Mesenchymal stem cell (in vitro differentiated cells and primary cell): ENCODE measurements around the gene MFRP.

Experiments used
- DNase-seq: peaks from one replicate; pipeline ENCODE4 v3.0.0-alpha.2; 2013
- H2AFZ ChIP-seq: one replicate; pipeline ENCODE4 v1.6.1; 2013; ENCODE audit warnings: low read depth, mild to moderate bottlenecking, control low read depth, inconsistent platforms, low read length, moderate library complexity
- H2AK5ac ChIP-seq: 2 replicates; pipeline ENCODE4 v1.6.1; 2013; ENCODE audit warnings: low read length, moderate library complexity, mild to moderate bottlenecking, inconsistent platforms; ENCODE audit not compliant: severe bottlenecking
- H2BK120ac ChIP-seq: one replicate; pipeline ENCODE4 v1.6.1; 2013; ENCODE audit warnings: low read depth, mild to moderate bottlenecking, inconsistent platforms, low read length, moderate library complexity
- H2BK12ac ChIP-seq, 2 experiments: one replicate each; pipeline ENCODE4 v1.6.1; 2013; ENCODE audit warnings: inconsistent platforms in 2 of 2, low read length in 2 of 2, mild to moderate bottlenecking in 2 of 2, moderate library complexity in 2 of 2, control low read depth in 1 of 2
- H2BK15ac ChIP-seq: one replicate; pipeline ENCODE4 v1.6.1; 2013; ENCODE audit warnings: mild to moderate bottlenecking, low read depth, inconsistent platforms; ENCODE audit not compliant: poor library complexity, severe bottlenecking
- H2BK5ac ChIP-seq: 2 replicates; pipeline ENCODE4 v1.6.1; 2013; ENCODE audit warnings: low read depth, mild to moderate bottlenecking, low read length, control low read depth, inconsistent platforms; ENCODE audit not compliant: poor library complexity, severe bottlenecking
- H3K14ac ChIP-seq, 2 experiments: one replicate each; pipeline ENCODE4 v1.6.1; 2013; ENCODE audit warnings: inconsistent platforms in 2 of 2, low read length in 2 of 2, control low read depth in 1 of 2, mild to moderate bottlenecking in 1 of 2, moderate library complexity in 1 of 2
- H3K18ac ChIP-seq, 2 experiments: one replicate each; pipeline ENCODE4 v1.6.1; 2013; ENCODE audit warnings: inconsistent platforms in 2 of 2, low read length in 2 of 2, control low read depth in 1 of 2, low read depth in 1 of 2, mild to moderate bottlenecking in 1 of 2
- H3K23ac ChIP-seq, 2 experiments: one replicate each; pipeline ENCODE4 v1.6.1; 2013; ENCODE audit warnings: inconsistent platforms in 2 of 2, low read length in 2 of 2, mild to moderate bottlenecking in 2 of 2, moderate library complexity in 2 of 2, control low read depth in 1 of 2
- H3K27ac ChIP-seq: 2 replicates; pipeline ENCODE4 v1.5.1; 2013; ENCODE audit warnings: mild to moderate bottlenecking, moderate library complexity, low read length, control low read depth, inconsistent platforms; ENCODE audit not compliant: poor library complexity, severe bottlenecking
- H3K27me3 ChIP-seq, 2 experiments: 2 replicates each; pipeline versions ENCODE4 v1.6.1 to v1.7.0; 2013; ENCODE audit warnings: low read length in 2 of 2, mild to moderate bottlenecking in 2 of 2, moderate library complexity in 2 of 2, control low read depth in 1 of 2, inconsistent platforms in 1 of 2; ENCODE audit not compliant: control insufficient read depth in 1 of 2, insufficient read depth in 1 of 2
- H3K36me3 ChIP-seq, 2 experiments: 2 replicates each; pipeline versions ENCODE4 v1.6.1 to v1.7.0; 2013; ENCODE audit warnings: low read length in 2 of 2, control low read depth in 1 of 2, inconsistent platforms in 1 of 2, low read depth in 1 of 2, mild to moderate bottlenecking in 1 of 2; ENCODE audit not compliant: insufficient read depth in 2 of 2, control insufficient read depth in 1 of 2
- H3K4ac ChIP-seq, 2 experiments: one replicate each; pipeline ENCODE4 v1.6.1; 2013; ENCODE audit warnings: inconsistent platforms in 2 of 2, low read length in 2 of 2, mild to moderate bottlenecking in 2 of 2, moderate library complexity in 2 of 2, control low read depth in 1 of 2, low read depth in 1 of 2
- H3K4me1 ChIP-seq: 2 replicates; pipeline ENCODE4 v1.6.1; 2013; ENCODE audit warnings: low read depth, low read length, control low read depth; ENCODE audit not compliant: control insufficient read depth, insufficient read depth
- H3K4me2 ChIP-seq: 2 replicates; pipeline ENCODE4 v1.6.1; 2013; ENCODE audit warnings: low read length, mild to moderate bottlenecking, inconsistent platforms; ENCODE audit not compliant: poor library complexity, severe bottlenecking
- H3K4me3 ChIP-seq, 2 experiments: 2 replicates each; pipeline versions ENCODE4 v1.5.1 to v1.7.0; 2013; ENCODE audit warnings: low read length in 2 of 2, mild to moderate bottlenecking in 2 of 2, control low read depth in 1 of 2, low read depth in 1 of 2; ENCODE audit not compliant: insufficient read depth in 1 of 2
- H3K79me1 ChIP-seq: replicated peaks from 2 replicates; pipeline ENCODE4 v1.6.1; 2013; ENCODE audit warnings: mild to moderate bottlenecking, control low read depth, low read length, inconsistent platforms; ENCODE audit not compliant: poor library complexity, severe bottlenecking
- H3K9ac ChIP-seq: 2 replicates; pipeline ENCODE4 v1.7.0; 2013; ENCODE audit warnings: mild to moderate bottlenecking, low read length, moderate library complexity
- H3K9me3 ChIP-seq: 2 replicates; pipeline ENCODE4 v1.7.0; 2013; ENCODE audit warnings: mild to moderate bottlenecking, low read length; ENCODE audit not compliant: control insufficient read depth
- H4K8ac ChIP-seq: one replicate; pipeline ENCODE4 v1.6.1; 2013; ENCODE audit warnings: inconsistent platforms, mild to moderate bottlenecking, low read length, moderate library complexity
- H4K91ac ChIP-seq: one replicate; pipeline ENCODE4 v1.6.1; 2013; ENCODE audit warnings: mild to moderate bottlenecking, low read length, inconsistent platforms
- WGBS: methylation state at CpG from one replicate; pipeline ENCODE4 v1.1.7; 2013; ENCODE audit warnings: mixed read lengths; 5-methylcytosine and 5-hydroxymethylcytosine counted together

The MFRP gene

DNA sequence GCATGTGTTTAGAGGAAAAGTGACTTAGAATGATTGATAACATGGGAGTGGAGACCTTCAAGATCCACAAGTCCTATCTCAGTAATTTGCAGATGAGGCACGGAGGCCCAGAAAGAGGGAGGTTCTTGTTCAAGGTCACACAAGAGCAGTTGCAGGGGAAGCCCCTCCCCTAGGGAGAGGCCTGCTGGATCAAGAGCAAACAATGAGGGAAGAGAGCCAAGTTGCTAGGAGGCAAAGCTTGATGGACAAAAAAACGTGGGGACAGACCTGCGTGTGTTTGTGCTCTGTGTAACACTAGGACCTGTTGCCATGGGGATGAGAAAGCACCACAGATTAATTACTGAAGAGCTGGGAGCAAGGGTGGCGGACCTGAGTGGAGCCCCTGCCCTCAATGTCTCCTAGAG is 6.4 kb upstream of the MFRP start:
- Histone ChIP-seq H3K4me1 (peaks cover 7% of the 10 kb centered on the region), H3K27me3 (peaks cover 43 to 51% of the 10 kb centered on the region in 2 experiments), H2AK5ac (no peak overlapping the region), H3K9me3 (no peaks in the 10 kb centered on the region), H2BK120ac (no peak overlapping the region), H2BK12ac (no peak overlapping the region), H2AFZ (no peak overlapping the region), H4K8ac (no peak overlapping the region), H3K18ac (no peak overlapping the region), H3K36me3 (no peaks in the 10 kb centered on the region), H3K23ac (no peak overlapping the region), H2BK15ac (no peak overlapping the region), H3K79me1 (no peaks in the 10 kb centered on the region), H3K14ac (no peak overlapping the region), H2BK5ac (no peak overlapping the region), H3K27ac (no peak overlapping the region), H3K4ac (no peak overlapping the region), H3K4me3 (no peak overlapping the region), H3K4me2 (no peak overlapping the region), H3K9ac (no peak overlapping the region), H4K91ac (no peak overlapping the region)
- 38% methylated on average over 4 of the region's 4 CpGs for WGBS
- DNase-seq: peak; percentile 48

DNA sequence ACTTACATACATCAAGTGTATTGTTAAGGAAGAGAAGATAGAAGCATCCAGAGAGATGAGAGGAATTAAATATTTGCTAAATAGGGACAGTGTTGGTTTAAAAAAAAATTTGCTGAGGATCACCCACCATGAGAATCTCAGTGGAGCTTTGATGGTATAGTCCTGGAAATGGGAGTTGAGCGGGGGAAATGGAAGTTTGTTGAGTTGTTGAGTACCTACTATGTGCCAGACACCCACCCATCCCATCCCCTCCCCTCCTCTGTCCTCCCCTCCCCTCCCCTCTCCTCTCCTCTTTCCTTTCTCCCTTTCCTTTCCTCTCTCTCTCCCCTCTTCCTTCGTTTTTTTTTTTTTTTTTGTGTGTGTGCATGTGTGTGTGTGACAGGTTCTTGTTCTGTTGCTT is 4.7 kb upstream of the MFRP start:
- Histone ChIP-seq H3K23ac (no peak overlapping the region), H3K4me3 (no peak overlapping the region), H2BK15ac (no peak overlapping the region), H3K27me3 (peaks cover 37 to 59% of the 10 kb centered on the region in 2 experiments), H2AFZ (no peak overlapping the region), H3K4me1 (peaks cover 1% of the 10 kb centered on the region), H3K9ac (no peak overlapping the region), H2AK5ac (no peak overlapping the region), H2BK120ac (no peak overlapping the region), H3K14ac (no peak overlapping the region), H4K8ac (no peak overlapping the region), H3K4me2 (no peak overlapping the region), H2BK12ac (no peak overlapping the region), H4K91ac (no peak overlapping the region), H3K9me3 (no peaks in the 10 kb centered on the region), H2BK5ac (no peak overlapping the region), H3K27ac (no peak overlapping the region), H3K79me1 (no peaks in the 10 kb centered on the region), H3K18ac (no peak overlapping the region), H3K36me3 (no peaks in the 10 kb centered on the region), H3K4ac (no peak overlapping the region)
- no peak for DNase-seq
- WGBS: no CpG with 5 or more reads among the region's 2 CpGs

DNA sequence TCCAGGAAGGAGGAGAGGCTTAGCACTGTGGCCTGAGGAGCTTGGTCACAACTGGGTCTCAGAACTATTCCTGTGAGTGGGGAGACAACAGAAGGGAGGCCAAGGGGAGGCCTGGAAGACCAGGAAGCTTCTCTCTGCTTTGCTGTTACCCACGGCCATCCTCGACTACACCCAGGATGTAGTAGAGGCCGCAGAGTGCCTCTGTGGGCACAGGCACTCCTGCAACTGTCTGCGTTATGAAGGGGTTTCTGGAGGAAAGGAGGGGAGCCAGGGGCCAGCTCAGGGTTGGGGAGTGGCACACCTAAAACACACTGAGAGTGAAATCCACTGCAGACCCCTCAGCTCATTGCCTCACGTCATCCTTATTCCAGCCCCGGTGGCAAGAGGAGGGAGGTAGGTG is 3.8 kb upstream of the MFRP start:
- WGBS: 79% methylated on average over 6 of the region's 6 CpGs
- no peak overlapping the region for H2BK5ac ChIP-seq
- H3K27me3 ChIP-seq: peaks cover 34 to 60% of the 10 kb centered on the region in 2 experiments
- no peak overlapping the region for H3K23ac ChIP-seq
- no peaks in the 10 kb centered on the region for H3K9me3 ChIP-seq
- no peak overlapping the region for H2AFZ ChIP-seq
- H4K8ac ChIP-seq: no peak overlapping the region
- H3K18ac ChIP-seq: no peak overlapping the region
- no peak overlapping the region for H3K9ac ChIP-seq
- H3K14ac ChIP-seq: no peak overlapping the region
- H3K36me3 ChIP-seq: no peaks in the 10 kb centered on the region
- no peak overlapping the region for H4K91ac ChIP-seq
- H3K4ac ChIP-seq: no peak overlapping the region
- no peak overlapping the region for H2BK12ac ChIP-seq
- no peak overlapping the region for H3K4me3 ChIP-seq
- H2AK5ac ChIP-seq: no peak overlapping the region
- no peak overlapping the region for H2BK120ac ChIP-seq
- H3K79me1 ChIP-seq: no peaks in the 10 kb centered on the region
- no peak overlapping the region for H3K4me2 ChIP-seq
- no peak overlapping the region for H3K27ac ChIP-seq
- H2BK15ac ChIP-seq: no peak overlapping the region
- H3K4me1 ChIP-seq: no peaks in the 10 kb centered on the region
- DNase-seq: no peak

DNA sequence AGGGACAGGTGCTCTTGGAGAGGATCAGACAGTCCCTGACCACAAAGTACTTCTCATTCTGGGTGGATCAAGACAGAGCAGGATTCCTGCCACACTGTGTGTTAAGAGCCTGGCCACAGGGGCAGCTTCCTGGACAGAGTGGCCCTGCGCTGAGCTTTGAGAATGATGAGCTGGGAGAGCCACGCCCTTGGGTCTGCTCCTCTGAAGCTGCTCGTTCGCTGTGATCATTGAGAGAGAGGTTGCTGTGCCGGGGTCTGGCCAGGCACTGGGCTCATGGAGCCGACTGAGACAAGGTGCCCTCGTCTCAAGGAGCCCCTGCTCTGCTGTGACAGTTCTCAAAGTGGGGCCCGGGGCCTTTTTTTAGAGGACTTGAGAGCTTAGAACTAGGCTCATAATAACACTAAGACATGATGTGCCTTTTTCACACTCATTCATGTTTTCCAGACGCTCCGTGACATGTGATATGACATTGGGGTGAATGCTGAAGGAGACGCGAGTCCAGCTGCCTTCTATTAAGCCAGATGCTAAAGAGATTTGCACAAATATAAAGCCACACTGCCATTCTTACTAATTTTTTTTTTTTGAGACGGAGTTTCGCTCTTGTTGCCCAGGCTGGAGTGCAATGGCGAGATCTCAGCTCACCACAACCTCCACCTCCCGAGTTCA is 1.6 kb upstream of the MFRP start:
- Histone ChIP-seq H3K27me3 (peaks cover 31 to 73% of the 10 kb centered on the region in 2 experiments), H2BK12ac (no peak overlapping the region), H3K14ac (no peak overlapping the region), H2AK5ac (no peak overlapping the region), H3K27ac (no peak overlapping the region), H3K4me3 (no peak overlapping the region), H3K36me3 (no peaks in the 10 kb centered on the region), H3K4me1 (no peaks in the 10 kb centered on the region), H3K18ac (no peak overlapping the region), H3K9me3 (no peaks in the 10 kb centered on the region), H3K23ac (no peak overlapping the region), H2BK120ac (no peak overlapping the region), H2AFZ (no peak overlapping the region), H2BK15ac (peak overlapping the region; percentile 48), H4K91ac (no peak overlapping the region), H3K9ac (no peak overlapping the region), H3K4me2 (no peak overlapping the region), H2BK5ac (no peak overlapping the region), H3K79me1 (no peaks in the 10 kb centered on the region), H4K8ac (no peak overlapping the region), H3K4ac (no peak overlapping the region)
- 81% methylated on average over 14 of the region's 16 CpGs for WGBS
- DNase-seq: no peak
